Activated naive CD8-positive, alpha-beta T cell treated with anti-CD3 and anti-CD28 coated beads for 36 hours (primary cell): ENCODE data around the gene COX7A1. TPM values are rescaled to one million over a fixed set of nuclear protein-coding genes. Genes with fewer than 3 reads are reported as not detected.
"Not testable (repeated sequence)": the region's sequence is repeated elsewhere in the genome, so short reads cannot be mapped to it uniquely, and the experiment has no call there.

Experiments used
- DNase-seq: peaks from one replicate; pipeline ENCODE4 v3.0.0; 2021
- H3K27ac Mint-ChIP-seq: one replicate; pipeline ENCODE4 v1.8.0; 2022; ENCODE audit warnings: mild to moderate bottlenecking, moderate library complexity, mixed read lengths
- H3K27me3 Mint-ChIP-seq: one replicate; pipeline ENCODE4 v1.8.0; 2022; ENCODE audit warnings: mild to moderate bottlenecking, mixed read lengths
- H3K36me3 Mint-ChIP-seq: one replicate; pipeline ENCODE4 v1.8.0; 2021; ENCODE audit warnings: mild to moderate bottlenecking, mixed read lengths
- H3K4me1 Mint-ChIP-seq: one replicate; pipeline ENCODE4 v1.8.0; 2021; ENCODE audit warnings: mixed read lengths
- H3K4me3 Mint-ChIP-seq: one replicate; pipeline ENCODE4 v1.8.0; 2022; ENCODE audit warnings: mild to moderate bottlenecking, moderate library complexity, mixed read lengths
- H3K9me3 Mint-ChIP-seq: one replicate; pipeline ENCODE4 v1.8.0; 2022; ENCODE audit warnings: mixed read lengths
- total RNA-seq, 2 experiments: library from RNA; stranded (reverse); gene quantifications; one replicate each; pipeline ENCODE4 v1.2.3, GENCODE V29; 2021

Gene COX7A1
- total RNA-seq, 2 experiments from 2014 or later = not detected

DNA sequence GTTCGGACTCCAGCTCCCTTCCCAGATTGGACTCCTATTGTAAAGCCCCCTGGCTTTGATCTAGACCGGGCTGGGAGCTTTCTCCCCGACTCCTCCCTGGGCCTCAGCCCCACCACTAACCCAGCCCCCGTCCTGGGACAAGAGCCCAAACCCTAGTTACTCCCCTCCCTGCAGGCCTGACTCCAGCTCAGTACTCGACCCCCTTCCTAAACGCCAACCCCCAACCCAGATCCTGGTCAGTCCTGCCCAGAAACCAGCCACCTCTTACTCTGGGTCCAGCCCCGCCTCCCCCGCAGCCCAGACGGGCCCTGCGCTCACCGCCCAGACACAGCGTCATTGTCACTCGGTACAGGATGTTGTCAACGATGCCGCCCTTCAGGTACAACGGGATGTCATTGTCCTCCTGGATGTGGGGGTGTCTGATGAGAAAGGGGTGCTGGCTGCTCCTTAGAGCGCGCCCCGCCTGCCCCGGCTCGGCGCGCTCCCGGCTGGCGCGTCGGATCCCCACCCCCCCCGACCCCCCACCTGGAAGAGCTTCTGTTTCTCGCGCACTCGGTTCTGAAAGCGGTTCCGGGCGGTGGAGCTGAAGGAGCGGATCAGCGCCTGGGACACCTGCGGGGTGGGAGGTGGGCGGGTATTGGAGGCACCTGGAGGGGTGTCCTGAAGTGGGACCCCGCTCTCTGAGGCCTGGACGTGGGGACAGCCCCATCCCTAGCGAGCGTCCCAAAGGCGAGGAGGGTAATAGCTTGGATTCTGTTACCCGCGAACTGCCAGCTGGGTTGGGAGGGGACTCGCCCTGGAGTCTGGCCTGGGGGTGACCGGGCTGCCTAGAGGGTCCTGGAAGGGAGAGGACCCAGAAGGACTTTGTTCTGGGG is 866 bp downstream of the COX7A1 start:
- no peak for DNase-seq
- Mint-ChIP-seq H3K27me3 (no peaks in the 10 kb centered on the region), H3K4me1 (no peaks in the 10 kb centered on the region), H3K9me3 (no peaks in the 10 kb centered on the region), H3K27ac (peak overlapping the region; percentile 28), H3K4me3 (no peak overlapping the region), H3K36me3 (peaks cover 20% of the 10 kb centered on the region)

DNA sequence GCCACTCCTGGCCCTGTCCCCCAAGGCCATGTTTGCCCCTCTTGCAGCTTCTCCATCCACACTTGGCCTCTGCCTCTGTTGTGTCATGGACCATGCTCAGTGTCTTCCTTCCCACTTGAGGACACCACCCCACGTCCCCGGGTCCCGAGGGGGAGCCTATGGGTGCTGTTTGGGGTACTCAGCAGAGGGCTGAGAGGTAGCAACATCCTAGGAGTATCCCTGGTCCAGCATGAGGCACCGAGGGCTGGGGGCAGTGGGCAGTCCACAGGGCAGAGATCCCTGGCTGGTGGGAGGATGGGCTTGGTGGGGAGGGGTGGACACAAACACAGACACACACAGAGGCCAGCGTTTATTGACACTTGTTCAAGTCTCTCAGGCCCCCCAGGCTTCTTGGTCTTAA is 1.7 kb downstream of the COX7A1 start:
- no peak overlapping the region for H3K27ac Mint-ChIP-seq
- H3K27me3 Mint-ChIP-seq = no peaks in the 10 kb centered on the region
- no peak overlapping the region for H3K4me3 Mint-ChIP-seq
- H3K4me1 Mint-ChIP-seq = no peaks in the 10 kb centered on the region
- DNase-seq = no peak
- peaks cover 28% of the 10 kb centered on the region for H3K36me3 Mint-ChIP-seq
- H3K9me3 Mint-ChIP-seq = no peaks in the 10 kb centered on the region

DNA sequence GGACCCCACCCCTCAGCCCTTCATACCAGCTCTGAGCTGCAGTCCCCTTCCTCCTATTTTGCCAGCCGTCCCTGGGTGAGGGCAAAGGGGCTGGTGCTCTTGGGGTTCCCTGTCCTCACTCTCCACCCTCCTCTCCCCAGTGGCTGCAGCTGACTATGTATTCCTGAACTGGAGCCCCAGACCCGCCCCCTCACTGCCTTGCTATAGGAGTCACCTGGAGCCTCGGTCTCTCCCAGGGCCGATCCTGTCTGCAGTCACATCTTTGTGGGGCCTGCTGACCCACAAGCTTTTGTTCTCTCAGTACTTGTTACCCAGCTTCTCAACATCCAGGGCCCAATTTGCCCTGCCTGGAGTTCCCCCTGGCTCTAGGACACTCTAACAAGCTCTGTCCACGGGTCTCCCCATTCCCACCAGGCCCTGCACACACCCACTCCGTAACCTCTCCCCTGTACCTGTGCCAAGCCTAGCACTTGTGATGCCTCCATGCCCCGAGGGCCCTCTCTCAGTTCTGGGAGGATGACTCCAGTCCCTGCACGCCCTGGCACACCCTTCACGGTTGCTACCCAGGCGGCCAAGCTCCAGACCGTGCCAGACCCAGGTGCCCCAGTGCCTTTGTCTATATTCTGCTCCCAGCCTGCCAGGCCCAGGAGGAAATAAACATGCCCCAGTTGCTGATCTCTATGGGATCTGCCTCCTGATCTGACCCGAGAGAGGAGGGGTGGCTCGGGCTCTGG is 2.4 kb downstream of the COX7A1 start:
- Mint-ChIP-seq H3K27ac (peak overlapping the region; percentile 25), H3K4me1 (no peaks in the 10 kb centered on the region), H3K36me3 (peaks cover 28% of the 10 kb centered on the region), H3K4me3 (no peak overlapping the region), H3K27me3 (no peaks in the 10 kb centered on the region), H3K9me3 (no peaks in the 10 kb centered on the region)
- DNase-seq = no peak

DNA sequence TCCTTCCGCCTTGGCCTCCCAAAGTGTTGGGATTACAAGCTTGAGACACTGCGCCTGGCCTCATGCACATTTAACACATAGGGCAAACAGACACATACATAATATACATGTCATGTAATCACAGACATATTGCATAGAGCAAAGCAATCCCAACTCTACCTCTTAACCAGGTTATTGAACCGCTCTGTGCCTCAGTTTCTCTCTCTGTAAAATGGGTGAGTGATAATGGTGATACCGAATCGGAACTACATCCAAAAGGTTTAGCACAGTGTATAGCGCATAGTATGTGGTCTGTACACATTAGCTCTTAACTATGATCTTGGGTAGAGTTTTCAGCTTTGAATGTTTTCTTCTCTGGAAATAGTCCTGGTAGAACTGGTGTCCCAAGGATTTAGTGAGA is 7.6 kb downstream of the COX7A1 start:
- H3K36me3 Mint-ChIP-seq = peaks cover 41% of the 10 kb centered on the region
- no peak for DNase-seq
- H3K9me3 Mint-ChIP-seq = peaks cover 2% of the 10 kb centered on the region
- H3K4me3 Mint-ChIP-seq = no peak overlapping the region
- no peak overlapping the region for H3K27ac Mint-ChIP-seq
- peaks cover 12% of the 10 kb centered on the region for H3K4me1 Mint-ChIP-seq
- H3K27me3 Mint-ChIP-seq = no peaks in the 10 kb centered on the region

DNA sequence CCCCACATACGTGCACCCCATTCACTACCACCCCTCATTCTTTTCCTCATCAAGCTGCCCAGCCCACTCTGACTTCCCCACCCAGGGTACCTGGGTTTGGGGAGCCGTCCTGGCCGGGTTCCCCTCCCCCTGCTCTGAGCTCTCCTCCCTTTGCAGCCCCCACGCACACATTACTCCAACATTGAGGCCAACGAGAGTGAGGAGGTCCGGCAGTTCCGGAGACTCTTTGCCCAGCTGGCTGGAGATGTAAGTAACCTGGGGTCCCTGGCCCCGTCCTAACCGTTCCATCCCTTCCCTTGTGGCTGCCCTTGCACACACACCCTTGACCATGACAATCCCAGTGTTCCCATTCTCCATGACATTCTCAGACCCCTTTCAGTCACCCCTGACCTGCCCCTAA is 9.8 kb downstream of the COX7A1 start:
- Mint-ChIP-seq H3K36me3 (peaks cover 33% of the 10 kb centered on the region), H3K27ac (no peak overlapping the region), H3K9me3 (peaks cover 2% of the 10 kb centered on the region), H3K27me3 (no peaks in the 10 kb centered on the region), H3K4me3 (no peak overlapping the region), H3K4me1 (peaks cover 15% of the 10 kb centered on the region)
- DNase-seq = no peak

DNA sequence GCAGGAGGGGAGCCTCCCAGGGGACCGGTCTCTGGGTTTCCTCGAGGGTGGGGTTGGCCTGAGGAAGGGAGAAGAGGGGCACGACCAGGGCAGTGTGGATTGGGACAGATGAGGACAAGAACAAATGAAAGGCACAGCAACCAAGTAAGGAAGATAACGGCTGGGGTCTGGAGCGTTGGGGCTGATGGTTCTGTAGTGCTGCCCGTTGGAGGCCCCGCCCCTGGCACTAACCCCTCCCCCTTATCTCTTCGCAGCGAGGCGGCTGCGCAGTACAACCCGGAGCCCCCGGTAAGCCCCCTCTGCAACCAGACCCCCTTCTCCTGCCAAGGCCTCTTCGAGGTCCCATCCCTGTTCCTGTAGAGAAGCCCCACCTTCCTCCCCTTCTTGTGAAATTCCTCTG is 10.2 kb downstream of the COX7A1 start:
- no peak overlapping the region for H3K4me3 Mint-ChIP-seq

DNA sequence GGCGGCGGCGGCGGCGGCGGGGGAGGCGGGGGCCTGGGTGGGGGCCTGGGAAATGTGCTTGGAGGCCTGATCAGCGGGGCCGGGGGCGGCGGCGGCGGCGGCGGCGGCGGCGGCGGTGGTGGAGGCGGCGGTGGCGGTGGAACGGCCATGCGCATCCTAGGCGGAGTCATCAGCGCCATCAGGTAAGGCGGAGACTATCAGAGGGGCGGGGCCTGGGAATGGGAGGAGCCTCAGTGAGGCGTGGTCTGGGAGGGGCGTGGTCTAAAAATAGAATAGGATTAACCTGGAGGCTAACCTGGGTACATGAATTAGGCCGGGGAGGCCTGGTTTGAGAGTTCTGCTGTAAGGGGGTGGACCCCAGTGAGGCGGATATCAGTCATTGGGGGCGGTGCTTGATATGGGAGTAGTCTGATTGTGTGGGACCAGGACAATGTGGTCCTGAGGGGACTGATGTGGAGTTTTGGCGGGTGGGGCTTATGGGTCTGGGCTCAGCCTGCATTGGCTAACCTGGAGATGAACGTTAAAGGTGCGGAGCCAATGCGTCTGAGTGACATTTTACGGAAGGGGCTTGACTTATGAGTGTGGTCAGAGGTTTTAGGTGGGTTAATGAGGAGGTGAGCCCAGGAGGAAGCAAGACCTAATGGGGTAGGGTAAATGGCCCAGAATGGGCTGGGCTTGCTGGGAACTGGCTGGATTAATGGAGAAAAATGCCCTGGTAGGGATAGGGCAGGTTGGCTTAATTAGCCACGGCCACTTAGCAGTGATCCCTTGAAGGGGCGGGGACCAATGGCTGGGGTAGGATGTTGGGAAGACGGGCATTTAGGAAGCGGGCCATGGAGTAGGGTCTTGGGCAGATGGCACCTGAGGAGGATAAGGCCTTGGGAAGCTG is 11.0 kb downstream of the COX7A1 start:
- H3K9me3 Mint-ChIP-seq = peaks cover 2% of the 10 kb centered on the region
- DNase-seq = peak; percentile 87
- H3K4me3 Mint-ChIP-seq = peak overlapping the region; percentile 89
- peak overlapping the region; percentile 49 for H3K27ac Mint-ChIP-seq
- H3K4me1 Mint-ChIP-seq = peaks cover 19% of the 10 kb centered on the region
- H3K27me3 Mint-ChIP-seq = no peaks in the 10 kb centered on the region
- peaks cover 25% of the 10 kb centered on the region for H3K36me3 Mint-ChIP-seq

More for the DNA sequence above, 10.2 kb downstream of the COX7A1 start:
- Mint-ChIP-seq H3K27ac (no peak overlapping the region), H3K4me1 (peaks cover 15% of the 10 kb centered on the region), H3K9me3 (peaks cover 2% of the 10 kb centered on the region), H3K27me3 (no peaks in the 10 kb centered on the region), H3K36me3 (peaks cover 29% of the 10 kb centered on the region)
- no peak for DNase-seq

DNA sequence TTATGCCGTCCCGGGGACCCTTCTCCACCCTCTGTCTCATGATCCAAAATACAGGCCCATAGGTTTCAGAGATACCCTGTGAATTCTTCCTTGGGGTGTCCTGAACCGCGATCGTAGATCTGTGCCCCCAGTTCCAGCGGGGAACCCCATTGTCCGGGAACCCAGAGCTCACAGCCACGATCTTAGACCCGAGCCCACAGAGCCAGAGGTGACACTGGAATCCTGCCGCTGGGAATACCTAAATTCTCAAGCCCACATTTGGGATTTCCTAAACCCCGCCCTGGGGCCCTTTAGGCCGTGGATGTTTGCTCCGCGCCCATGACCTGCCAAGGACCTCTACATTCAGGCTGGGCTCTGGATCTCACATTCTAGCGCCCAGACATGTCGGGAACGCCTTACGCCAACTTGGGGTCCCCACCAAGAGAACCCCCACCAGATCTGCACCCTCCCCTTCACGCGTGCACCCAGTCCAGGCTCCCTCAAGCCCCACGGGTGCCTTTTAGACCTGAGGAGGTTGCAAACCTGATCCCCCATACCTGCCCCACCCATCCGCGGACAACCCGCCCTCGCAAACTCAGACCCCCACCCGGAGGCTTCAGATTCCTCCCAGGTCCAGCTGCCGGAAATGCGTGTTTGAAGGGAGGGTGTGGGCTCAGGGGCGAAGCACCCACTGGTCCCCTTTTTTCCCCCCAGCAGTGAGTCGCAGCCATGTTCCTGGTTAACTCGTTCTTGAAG is 11.8 kb downstream of the COX7A1 start:
- Mint-ChIP-seq H3K4me1 (peaks cover 19% of the 10 kb centered on the region), H3K36me3 (peaks cover 18% of the 10 kb centered on the region), H3K27ac (peak overlapping the region; percentile 90), H3K4me3 (peak overlapping the region; percentile 89), H3K27me3 (peaks cover 4% of the 10 kb centered on the region), H3K9me3 (peaks cover 2% of the 10 kb centered on the region)
- DNase-seq = peak; percentile 46

DNA sequence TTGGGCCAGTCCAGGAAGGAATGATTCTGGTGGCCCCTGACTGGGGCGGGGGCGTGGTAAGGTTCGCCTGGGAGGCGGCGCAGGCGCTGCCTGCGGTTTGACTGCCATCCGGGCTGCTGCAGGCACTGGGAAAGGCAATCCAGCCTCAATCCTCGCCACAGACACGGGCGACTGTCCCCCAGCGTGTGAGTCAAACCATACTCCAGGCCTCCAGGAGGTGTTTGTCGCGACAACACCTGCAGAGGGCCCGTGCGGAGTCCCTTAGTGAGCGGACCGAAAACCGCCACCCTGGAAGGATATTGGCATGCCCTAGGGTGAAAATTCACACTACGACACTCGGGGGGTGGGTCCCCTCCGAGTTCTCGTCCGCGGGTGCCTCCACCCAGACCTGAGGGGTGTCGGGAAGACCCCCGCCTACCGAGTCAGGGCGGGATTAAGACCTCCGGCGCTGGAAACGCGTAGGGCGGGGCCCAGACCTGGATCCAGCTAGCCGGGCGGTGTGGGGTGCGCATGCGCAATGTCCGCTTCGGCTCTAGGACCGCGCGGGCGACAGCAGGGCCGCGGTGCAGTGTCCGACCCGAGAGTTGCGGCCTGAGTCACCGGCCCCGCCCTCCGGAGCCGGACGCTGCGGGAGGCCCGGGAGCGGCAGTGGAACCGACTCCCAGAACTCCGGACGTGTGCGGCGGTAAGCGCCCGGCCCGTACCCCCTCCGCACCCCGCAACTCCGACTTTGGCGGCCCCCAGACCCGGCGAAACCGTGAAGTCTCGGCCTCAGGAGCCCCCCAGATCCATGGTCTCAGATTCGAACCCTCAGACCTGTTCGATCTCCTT is 12.6 kb downstream of the COX7A1 start, which contains the start of gene CAPNS1:
CAPNS1 (plus strand) TSS at position 594 of the 831 bp plus-strand sequence. CDS start 946 bp downstream, outside the sequence.
- peak within 1 kb of the TSS; percentile 89 for H3K4me3 Mint-ChIP-seq
- H3K9me3 Mint-ChIP-seq = peaks cover 2% of the 10 kb centered on the region
- peaks cover 4% of the 10 kb centered on the region for H3K27me3 Mint-ChIP-seq
- peaks cover 18% of the 10 kb centered on the region for H3K36me3 Mint-ChIP-seq
- H3K27ac Mint-ChIP-seq = peak within 1 kb of the TSS; percentile 90
- peak; percentile 95 for DNase-seq
- peaks cover 19% of the 10 kb centered on the region for H3K4me1 Mint-ChIP-seq

DNA sequence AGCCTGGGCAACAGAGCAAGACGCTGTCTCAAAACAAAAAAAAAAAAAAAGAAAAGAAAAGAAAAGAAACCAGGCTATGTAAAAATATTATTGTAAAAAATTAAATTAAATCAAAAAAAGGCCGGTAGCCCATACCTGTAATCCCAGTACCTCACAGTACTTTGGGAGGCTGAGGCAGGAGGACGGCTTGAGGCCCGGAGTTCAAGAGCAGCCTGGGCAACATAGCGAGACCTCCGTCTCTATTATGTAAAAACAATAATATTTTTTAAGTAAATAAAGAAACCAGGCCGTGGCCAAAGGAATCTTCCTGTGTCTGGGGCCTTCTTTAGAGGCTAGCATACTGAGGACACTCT is 13.2 kb downstream of the COX7A1 start:
- Mint-ChIP-seq H3K4me3 (peak overlapping the region; percentile 89), H3K4me1 (peaks cover 19% of the 10 kb centered on the region)

DNA sequence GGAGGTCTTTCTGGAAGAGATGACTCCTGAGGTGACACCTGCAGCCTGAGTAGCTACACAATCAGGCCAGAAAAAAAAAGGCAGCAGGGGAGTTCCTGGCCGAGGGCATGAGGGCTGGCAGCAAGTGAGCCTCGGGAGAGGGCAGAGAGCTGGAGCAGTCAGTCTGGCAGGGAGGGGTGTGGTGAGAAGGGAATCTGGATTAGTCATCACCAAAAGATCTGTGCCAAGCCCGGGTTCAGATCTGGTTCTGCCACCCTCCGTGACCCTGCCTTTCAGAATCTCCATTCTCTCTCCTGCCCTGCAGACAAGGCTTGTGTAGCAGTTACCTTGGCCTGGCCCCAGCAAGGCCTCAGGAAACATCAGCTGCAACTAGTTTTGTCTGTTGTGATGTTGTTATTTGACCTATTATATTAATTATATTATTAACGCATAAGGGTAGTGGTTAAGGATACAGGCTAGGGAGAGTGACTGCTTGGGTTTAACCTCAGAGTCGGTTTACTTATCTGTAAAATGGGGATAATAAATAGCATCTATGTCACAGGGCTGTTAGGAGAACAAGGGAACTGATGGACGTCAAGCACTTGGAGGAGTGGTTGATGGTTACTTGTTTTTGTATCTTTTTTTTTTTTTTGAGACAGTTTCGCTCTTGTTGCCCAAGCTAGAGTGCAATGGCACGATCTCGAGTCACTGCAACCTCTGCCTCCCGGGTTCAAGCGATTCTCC is 15.1 kb downstream of the COX7A1 start:
- Mint-ChIP-seq H3K27me3 (peaks cover 4% of the 10 kb centered on the region), H3K9me3 (peaks cover 2% of the 10 kb centered on the region), H3K4me3 (no peak overlapping the region), H3K27ac (no peak overlapping the region), H3K4me1 (peaks cover 24% of the 10 kb centered on the region), H3K36me3 (peaks cover 9% of the 10 kb centered on the region)
- DNase-seq = no peak

More for the DNA sequence above, 13.2 kb downstream of the COX7A1 start:
- H3K27ac Mint-ChIP-seq = peak overlapping the region; percentile 90
- peaks cover 18% of the 10 kb centered on the region for H3K36me3 Mint-ChIP-seq
- DNase-seq = no peak
- peaks cover 2% of the 10 kb centered on the region for H3K9me3 Mint-ChIP-seq
- peaks cover 4% of the 10 kb centered on the region for H3K27me3 Mint-ChIP-seq

DNA sequence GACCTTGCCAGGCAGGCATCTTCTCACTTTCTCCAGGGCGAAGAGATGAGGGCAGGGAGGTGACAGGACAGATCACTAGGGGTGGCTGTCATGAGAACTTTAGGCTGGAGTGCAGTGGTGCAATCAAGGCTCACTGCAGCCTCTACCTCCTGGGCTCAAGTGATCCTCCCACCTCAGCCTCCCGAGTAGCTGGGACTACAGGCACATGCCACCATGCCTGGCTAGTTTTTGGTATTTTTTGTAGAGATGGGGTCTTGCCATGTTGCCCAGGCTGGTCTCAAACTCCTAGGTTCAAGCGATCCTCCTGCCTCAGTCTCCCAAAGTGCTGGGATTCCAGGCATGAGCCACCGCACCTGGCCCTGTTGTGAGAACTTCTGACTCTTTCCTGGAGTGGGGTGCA is 17.4 kb downstream of the COX7A1 start:
- H3K4me3 Mint-ChIP-seq, H3K9me3 Mint-ChIP-seq, H3K27ac Mint-ChIP-seq, H3K27me3 Mint-ChIP-seq, DNase-seq, H3K36me3 Mint-ChIP-seq: not testable (repeated sequence)
- peaks cover 18% of the 10 kb centered on the region for H3K4me1 Mint-ChIP-seq

DNA sequence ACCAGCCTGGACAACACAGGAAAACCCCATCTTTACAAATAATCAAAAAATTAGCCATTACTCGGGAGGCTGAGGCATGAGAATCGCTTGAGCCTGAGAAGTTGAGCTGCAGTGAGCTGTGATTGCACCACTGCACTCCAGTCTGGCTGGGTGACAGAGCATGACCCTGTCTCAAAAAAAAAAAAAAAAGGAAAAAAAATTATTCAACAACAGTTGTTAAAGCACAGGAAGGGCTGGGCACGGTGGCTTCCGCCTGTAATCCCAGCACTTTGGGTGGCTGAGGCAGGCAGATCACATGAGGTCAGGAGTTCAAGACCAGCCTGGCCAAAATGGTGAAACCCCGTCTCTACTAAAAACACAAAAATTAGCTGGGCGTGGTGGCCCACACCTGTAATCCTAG is 21.0 kb downstream of the COX7A1 start:
- not testable (repeated sequence) for H3K27ac Mint-ChIP-seq, H3K4me3 Mint-ChIP-seq, H3K36me3 Mint-ChIP-seq, DNase-seq, H3K9me3 Mint-ChIP-seq, H3K27me3 Mint-ChIP-seq
- H3K4me1 Mint-ChIP-seq = peaks cover 17% of the 10 kb centered on the region
